HEK293T (cell line): ENCODE data around the gene UBR1.
"Not testable (repeated sequence)": the region's sequence is repeated elsewhere in the genome, so short reads cannot be mapped to it uniquely, and the experiment has no call there.

Source experiments
- CTCF ChIA-PET: fragments of 350-600 bp; formaldehyde crosslinking; extraction: SDS; loops from one replicate; lab custom pipeline; 2021; ENCODE audit warnings: antibody characterized with exemption, inconsistent platforms; lab: Yijun Ruan, JAX
- POLR2A ChIA-PET: fragments of 350-600 bp; formaldehyde crosslinking; extraction: SDS; loops from one replicate; lab custom pipeline; 2020; ENCODE audit warnings: antibody characterized with exemption, inconsistent platforms; lab: Yijun Ruan, JAX
- DNase-seq: peaks from one replicate; pipeline ENCODE4 v3.0.0; 2012; ENCODE audit warnings: mixed read lengths; ENCODE audit errors: extremely low spot score
- ARNT ChIP-seq: fragments of 450-650 bp; IDR thresholded peaks from 2 replicates; pipeline ENCODE4 v1.6.1; 2017; ENCODE audit warnings: mild to moderate bottlenecking
- BHLHE40 ChIP-seq: fragments of 450-650 bp; IDR thresholded peaks from 2 replicates; pipeline ENCODE4 v1.6.1; 2016; ENCODE audit warnings: mild to moderate bottlenecking, moderate library complexity, borderline replicate concordance
- CTBP1 ChIP-seq: fragments of 450-650 bp; IDR thresholded peaks from 2 replicates; pipeline ENCODE4 v1.6.1; 2016; ENCODE audit warnings: borderline replicate concordance
- ELF4 ChIP-seq: fragments of 450-650 bp; IDR thresholded peaks from 2 replicates; pipeline ENCODE4 v1.6.1; 2017; ENCODE audit warnings: antibody characterized with exemption
- FOXA1 ChIP-seq: fragments of 450-650 bp; IDR thresholded peaks from 2 replicates; pipeline ENCODE4 v1.6.1; 2016; ENCODE audit warnings: mild to moderate bottlenecking
- FOXK2 ChIP-seq: fragments of 450-650 bp; IDR thresholded peaks from 2 replicates; pipeline ENCODE4 v1.6.1; 2016; ENCODE audit warnings: mild to moderate bottlenecking
- FOXM1 ChIP-seq: fragments of 450-650 bp; IDR thresholded peaks from 2 replicates; pipeline ENCODE4 v1.6.1; 2017; ENCODE audit warnings: mild to moderate bottlenecking, borderline replicate concordance
- HDGF ChIP-seq: fragments of 450-650 bp; IDR thresholded peaks from 2 replicates; pipeline ENCODE4 v1.6.1; 2017; ENCODE audit warnings: antibody characterized with exemption, borderline replicate concordance
- L3MBTL2 ChIP-seq: fragments of 450-650 bp; conservative IDR thresholded peaks from 2 replicates; pipeline ENCODE4 v1.6.1; 2016; ENCODE audit warnings: mild to moderate bottlenecking
- LEF1 ChIP-seq: fragments of 450-650 bp; IDR thresholded peaks from 2 replicates; pipeline ENCODE4 v1.6.1; 2017; ENCODE audit warnings: mild to moderate bottlenecking, borderline replicate concordance
- NFRKB ChIP-seq: fragments of 450-650 bp; IDR thresholded peaks from 2 replicates; pipeline ENCODE4 v1.6.1; 2016; ENCODE audit warnings: mild to moderate bottlenecking, moderate library complexity
- PKNOX1 ChIP-seq: fragments of 450-650 bp; IDR thresholded peaks from 2 replicates; pipeline ENCODE4 v1.6.1; 2016
- SP1 ChIP-seq: fragments of 450-650 bp; IDR thresholded peaks from 2 replicates; pipeline ENCODE4 v1.6.1; 2017
- SUZ12 ChIP-seq: fragments of 450-650 bp; IDR thresholded peaks from 2 replicates; pipeline ENCODE4 v1.6.1; 2016; ENCODE audit warnings: mild to moderate bottlenecking
- TARDBP ChIP-seq: fragments of 450-650 bp; IDR thresholded peaks from 2 replicates; pipeline ENCODE4 v1.6.1; 2016
- ZNF384 ChIP-seq: fragments of 450-650 bp; IDR thresholded peaks from 2 replicates; pipeline ENCODE4 v1.6.1; 2016

UBR1 gene

GRCh38 chr15:43128980-43129335 is 23.1 kb upstream of the UBR1 start:
- ChIA-PET CTCF (no interaction called here), POLR2A (no interaction called here)
- TF ChIP-seq LEF1 (no peak), TARDBP (no peak), SP1 (no peak), CTBP1 (no peak), FOXA1 (no peak), BHLHE40 (no peak), HDGF (no peak), ELF4 (no peak), L3MBTL2 (no peak), NFRKB (no peak), FOXM1 (no peak), SUZ12 (no peak), ZNF384 (no peak), ARNT (no peak), FOXK2 (no peak), PKNOX1 (no peak)
- DNase-seq: no peak

- POLR2A ChIA-PET, CTCF ChIA-PET, DNase-seq: not testable (repeated sequence)
Measured at GRCh38 chr15:43128174-43128979, 22.5 kb upstream of the UBR1 start.

GRCh38 chr15:43127752-43128151 is 21.9 kb upstream of the UBR1 start:
- DNase-seq: no peak
- POLR2A ChIA-PET: no interaction called here

GRCh38 chr15:43126356-43126755 is 20.5 kb upstream of the UBR1 start:
- DNase-seq: no peak
- POLR2A ChIA-PET: no interaction called here
- CTCF ChIA-PET: no interaction called here
- TF ChIP-seq ELF4: no peak
- TF ChIP-seq HDGF: no peak
- no peak for TF ChIP-seq SUZ12
- no peak for TF ChIP-seq FOXK2
- TF ChIP-seq NFRKB: no peak
- TF ChIP-seq SP1: no peak

More at GRCh38 chr15:43127752-43128151, 21.9 kb upstream of the UBR1 start:
- CTCF ChIA-PET: no interaction called here
- TF ChIP-seq SUZ12: no peak
- no peak for TF ChIP-seq ZNF384
- no peak for TF ChIP-seq L3MBTL2
- TF ChIP-seq LEF1: no peak
- TF ChIP-seq NFRKB: no peak
- no peak for TF ChIP-seq ELF4
- no peak for TF ChIP-seq FOXA1
- no peak for TF ChIP-seq ARNT
- TF ChIP-seq HDGF: no peak
- TF ChIP-seq BHLHE40: no peak
- TF ChIP-seq FOXK2: no peak

GRCh38 chr15:43125100-43125661 is 19.3 kb upstream of the UBR1 start:
- TF ChIP-seq NFRKB: no peak
- TF ChIP-seq PKNOX1: no peak
- TF ChIP-seq TARDBP: no peak
- TF ChIP-seq FOXM1: no peak
- TF ChIP-seq CTBP1: no peak
- no peak for TF ChIP-seq SUZ12
- TF ChIP-seq FOXK2: no peak
- TF ChIP-seq ZNF384: no peak
- TF ChIP-seq ELF4: no peak
- CTCF ChIA-PET: no interaction called here
- DNase-seq: no peak
- POLR2A ChIA-PET: no interaction called here

GRCh38 chr15:43121863-43122262 is 16.0 kb upstream of the UBR1 start:
- ChIA-PET CTCF (no interaction called here), POLR2A (interaction anchor here (0.9 kb wide), 1 partner anchor 16 kb away, joined by 3 read pairs; the partner anchor contains the start of gene UBR1)
- TF ChIP-seq CTBP1: no peak
- no peak for TF ChIP-seq FOXM1
- TF ChIP-seq L3MBTL2: no peak
- no peak for TF ChIP-seq FOXK2
- TF ChIP-seq ELF4: no peak
- TF ChIP-seq TARDBP: no peak
- TF ChIP-seq SP1: no peak
- no peak for TF ChIP-seq NFRKB
- TF ChIP-seq SUZ12: no peak
- no peak for TF ChIP-seq ZNF384
- no peak for TF ChIP-seq FOXA1
- TF ChIP-seq PKNOX1: no peak
- DNase-seq: no peak
